Measurements from ENCODE around the gene MAN2B2. TPM values are rescaled to one million over a fixed set of nuclear protein-coding genes. Genes with fewer than 3 reads are reported as not detected.
A peak's percentile ranks its signal among the peaks of the same experiment; 100 is the strongest.

The MAN2B2 gene
- total RNA-seq, 1 experiment from 2014 or later = 20.5 TPM

DNA sequence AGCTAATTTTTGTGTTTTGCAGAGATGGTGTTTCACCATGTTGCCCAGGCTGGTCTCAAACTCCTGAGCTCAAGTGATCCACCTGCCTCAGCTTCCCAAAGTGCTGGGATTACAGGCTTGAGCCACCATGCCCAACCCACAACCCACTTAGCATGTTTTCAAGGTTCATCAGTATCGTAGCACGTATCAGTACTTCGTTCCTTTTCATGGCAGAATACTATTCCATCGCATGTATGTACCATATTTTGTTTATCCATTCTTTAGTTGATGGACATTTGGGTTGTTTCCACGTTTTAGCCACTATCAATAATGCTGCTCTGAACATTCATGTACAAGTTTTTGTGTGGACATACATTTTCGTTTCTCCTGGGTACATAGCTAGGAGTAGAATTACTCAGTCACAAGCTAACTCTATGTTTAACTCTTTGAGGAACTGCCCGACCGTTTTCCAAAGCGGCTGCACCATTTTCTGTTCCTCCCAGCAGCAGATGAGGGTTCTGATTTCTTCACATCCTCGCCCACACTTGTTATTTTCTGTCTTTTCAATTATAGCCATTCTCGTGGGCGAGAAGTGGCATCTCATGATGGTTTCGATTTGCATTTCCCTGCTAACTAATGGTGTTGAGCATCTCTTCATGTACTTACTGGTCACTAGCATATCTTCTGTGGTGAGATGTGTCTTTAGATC, 32.5 kb downstream of the MAN2B2 start:
- POLR2A ChIA-PET = no interaction called here
- Mint-ChIP-seq H3K4me3 (ENCODE audit: unreplicated experiment) (no peak overlapping the region), H3K36me3 (ENCODE audit: insufficient read depth, unreplicated experiment) (no peaks in the 10 kb centered on the region), H3K27ac (ENCODE audit: unreplicated experiment) (no peak overlapping the region), H3K4me1 (ENCODE audit: low read depth, unreplicated experiment) (no peaks in the 10 kb centered on the region), H3K9me3 (ENCODE audit: unreplicated experiment) (peaks cover 7% of the 10 kb centered on the region), H3K27me3 (ENCODE audit: insufficient read depth, unreplicated experiment) (no peaks in the 10 kb centered on the region)
- H3K27me3 ChIP-seq (replicated peaks; ENCODE audit: control insufficient read depth, insufficient read depth, low read length) = no peaks in the 10 kb centered on the region
- no peaks in the 10 kb centered on the region for H3K36me3 ChIP-seq (ENCODE audit: control insufficient read depth, insufficient read depth, low read length)
- H3K4me3 ChIP-seq (ENCODE audit: low read depth, low read length) = no peak overlapping the region
- no peaks in the 10 kb centered on the region for H3K4me1 ChIP-seq
- DNase-seq = no peak
- CTCF ChIA-PET = no interaction called here
- TF ChIP-seq CTCF (IDR thresholded peaks at IDR 0.05; ENCODE audit: insufficient read depth in 1 of 2, low read depth in 1 of 2, low read length in 1 of 2, severe bottlenecking in 1 of 2, unreplicated experiment in 1 of 2) = no peak
- H3K9me3 ChIP-seq = peaks cover 4% of the 10 kb centered on the region; the same call in 1 of the 2 replicates
- intact Hi-C loops (cut with micrococcal nuclease; ENCODE audit: unreplicated experiment) = no loop called here
- no TSS peak for BruUV-seq (replicated peaks)

GRCh38 chr4:6608758-6609414, 33.9 kb downstream of the MAN2B2 start:
- no peaks in the 10 kb centered on the region for H3K27me3 Mint-ChIP-seq (ENCODE audit: insufficient read depth, unreplicated experiment)
- BruUV-seq (replicated peaks) = no TSS peak
- no peaks in the 10 kb centered on the region for H3K4me1 ChIP-seq
- H3K4me3 Mint-ChIP-seq (ENCODE audit: unreplicated experiment) = no peak overlapping the region
- H3K27ac Mint-ChIP-seq (ENCODE audit: unreplicated experiment) = no peak overlapping the region
- POLR2A ChIA-PET = no interaction called here
- H3K36me3 ChIP-seq (ENCODE audit: control insufficient read depth, insufficient read depth, low read length) = no peaks in the 10 kb centered on the region
- TF ChIP-seq CTCF (IDR thresholded peaks at IDR 0.05; ENCODE audit: insufficient read depth in 1 of 2, low read depth in 1 of 2, low read length in 1 of 2, severe bottlenecking in 1 of 2, unreplicated experiment in 1 of 2) = peak in 1 of 2 experiments; percentile 19
- DNase-seq = peak in 1 of 2 experiments; percentile 31
- H3K4me3 ChIP-seq (ENCODE audit: low read depth, low read length) = no peak overlapping the region
- no peaks in the 10 kb centered on the region for H3K36me3 Mint-ChIP-seq (ENCODE audit: insufficient read depth, unreplicated experiment)
- H3K4me1 Mint-ChIP-seq (ENCODE audit: low read depth, unreplicated experiment) = no peaks in the 10 kb centered on the region
- peaks cover 7% of the 10 kb centered on the region for H3K9me3 Mint-ChIP-seq (ENCODE audit: unreplicated experiment)
- peaks cover 4% of the 10 kb centered on the region; the same call in 1 of the 2 replicates for H3K9me3 ChIP-seq
- H3K27me3 ChIP-seq (replicated peaks; ENCODE audit: control insufficient read depth, insufficient read depth, low read length) = no peaks in the 10 kb centered on the region
- intact Hi-C loops (cut with micrococcal nuclease; ENCODE audit: unreplicated experiment) = no loop called here
- CTCF ChIA-PET = no interaction called here

- Mint-ChIP-seq H3K27me3 (ENCODE audit: insufficient read depth, unreplicated experiment) (no peaks in the 10 kb centered on the region), H3K4me1 (ENCODE audit: low read depth, unreplicated experiment) (no peaks in the 10 kb centered on the region), H3K9me3 (ENCODE audit: unreplicated experiment) (peaks cover 2% of the 10 kb centered on the region), H3K27ac (ENCODE audit: unreplicated experiment) (no peak overlapping the region), H3K4me3 (ENCODE audit: unreplicated experiment) (no peak overlapping the region), H3K36me3 (ENCODE audit: insufficient read depth, unreplicated experiment) (no peaks in the 10 kb centered on the region)
- BruUV-seq (replicated peaks) = no TSS peak
- DNase-seq = no peak
- ChIA-PET POLR2A (no interaction called here), CTCF (interaction anchor here (0.5 to 0.7 kb wide), 2 partner anchors 92 to 277 kb away, joined by 3 read pairs; no protein-coding TSS in a partner anchor)
- no peak overlapping the region for H3K4me3 ChIP-seq (ENCODE audit: low read depth, low read length)
- peaks cover 4% of the 10 kb centered on the region; the same call in 1 of the 2 replicates for H3K9me3 ChIP-seq
- intact Hi-C loops (cut with micrococcal nuclease; ENCODE audit: unreplicated experiment) = no loop called here
- H3K27me3 ChIP-seq (replicated peaks; ENCODE audit: control insufficient read depth, insufficient read depth, low read length) = no peaks in the 10 kb centered on the region
- TF ChIP-seq CTCF (IDR thresholded peaks at IDR 0.05; ENCODE audit: insufficient read depth in 1 of 2, low read depth in 1 of 2, low read length in 1 of 2, severe bottlenecking in 1 of 2, unreplicated experiment in 1 of 2) = no peak
- no peaks in the 10 kb centered on the region for H3K36me3 ChIP-seq (ENCODE audit: control insufficient read depth, insufficient read depth, low read length)
- no peaks in the 10 kb centered on the region for H3K4me1 ChIP-seq
Observed at GRCh38 chr4:6609415-6610079, 34.6 kb downstream of the MAN2B2 start.
